ENCODE measurements around the gene TWIST2.

The TWIST2 gene

GRCh38 chr2:238846628-238847418 is 1.1 kb upstream of the TWIST2 start:
- CTCF ChIA-PET = no interaction called here
- Mint-ChIP-seq H3K27me3 (peaks cover 84% of the 10 kb centered on the region), H3K27ac (no peak overlapping the region), H3K4me1 (no peaks in the 10 kb centered on the region), H3K36me3 (no peaks in the 10 kb centered on the region), H3K4me3 (no peak overlapping the region), H3K9me3 (no peaks in the 10 kb centered on the region)
- DNase-seq = no peak

- CTCF ChIA-PET = no interaction called here
- H3K27ac Mint-ChIP-seq = no peak overlapping the region
- H3K27me3 Mint-ChIP-seq = peaks cover 84% of the 10 kb centered on the region
- H3K4me3 Mint-ChIP-seq = no peak overlapping the region
- no peaks in the 10 kb centered on the region for H3K36me3 Mint-ChIP-seq
- DNase-seq = no peak
- no peaks in the 10 kb centered on the region for H3K4me1 Mint-ChIP-seq
- no peaks in the 10 kb centered on the region for H3K9me3 Mint-ChIP-seq
Observed at GRCh38 chr2:238847419-238847801, 475 bp upstream of the TWIST2 start.

- H3K4me3 Mint-ChIP-seq = no peak overlapping the region
- CTCF ChIA-PET = no interaction called here
- no peak overlapping the region for H3K27ac Mint-ChIP-seq
- H3K4me1 Mint-ChIP-seq = no peaks in the 10 kb centered on the region
- H3K36me3 Mint-ChIP-seq = no peaks in the 10 kb centered on the region
- H3K27me3 Mint-ChIP-seq = peaks cover 76% of the 10 kb centered on the region
- DNase-seq = no peak
- H3K9me3 Mint-ChIP-seq = no peaks in the 10 kb centered on the region
Observed at GRCh38 chr2:238848691-238848975, 748 bp downstream of the TWIST2 start.

- H3K4me3 Mint-ChIP-seq = no peak overlapping the region
- no peak overlapping the region for H3K27ac Mint-ChIP-seq
- H3K4me1 Mint-ChIP-seq = no peaks in the 10 kb centered on the region
- CTCF ChIA-PET = no interaction called here
- H3K36me3 Mint-ChIP-seq = no peaks in the 10 kb centered on the region
- peaks cover 74% of the 10 kb centered on the region for H3K27me3 Mint-ChIP-seq
- DNase-seq = no peak
- no peaks in the 10 kb centered on the region for H3K9me3 Mint-ChIP-seq
Observed at GRCh38 chr2:238848976-238849853, 1.3 kb downstream of the TWIST2 start.

DNA sequence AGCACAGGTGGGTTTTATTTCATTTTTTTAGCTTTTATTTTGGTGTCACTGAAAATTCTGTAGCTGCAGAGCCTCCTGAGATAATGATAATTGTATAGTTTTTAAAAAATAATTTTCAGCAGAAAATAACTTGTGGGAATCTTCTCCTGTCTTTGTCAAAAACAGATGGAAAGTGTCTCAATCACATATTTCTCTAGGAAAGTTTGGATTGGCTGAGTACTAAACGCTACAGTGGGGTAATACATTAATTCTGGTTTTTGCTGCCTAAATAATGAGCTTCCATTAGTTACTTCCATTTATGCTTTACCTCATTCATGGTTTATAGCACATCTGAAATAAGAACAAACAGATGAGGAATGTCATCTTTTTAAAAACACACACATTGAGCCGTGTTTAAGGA is 2.2 kb downstream of the TWIST2 start:
- no peak for DNase-seq
- CTCF ChIA-PET = no interaction called here
- Mint-ChIP-seq H3K9me3 (no peaks in the 10 kb centered on the region), H3K4me3 (no peak overlapping the region), H3K27me3 (peaks cover 75% of the 10 kb centered on the region), H3K36me3 (no peaks in the 10 kb centered on the region), H3K27ac (no peak overlapping the region), H3K4me1 (no peaks in the 10 kb centered on the region)

DNA sequence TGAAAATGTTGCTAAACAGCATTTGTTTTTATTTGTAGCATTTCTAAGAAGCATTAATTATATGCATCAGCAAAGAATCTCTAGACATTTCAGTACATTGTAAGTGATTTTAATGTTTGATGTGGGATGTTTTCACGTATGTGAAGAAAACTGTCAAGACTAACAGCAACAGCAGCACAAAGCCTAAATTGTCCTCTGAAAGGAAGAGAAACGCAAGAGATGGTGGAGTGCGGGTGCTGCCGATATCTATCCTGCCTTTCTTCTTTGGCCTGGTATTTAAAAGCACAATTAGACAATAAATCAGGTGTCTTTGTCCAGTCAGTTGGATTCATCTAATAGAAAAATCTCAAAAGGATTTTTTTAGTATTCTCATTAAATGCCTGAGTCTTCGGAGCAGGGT is 3.1 kb downstream of the TWIST2 start:
- H3K4me3 Mint-ChIP-seq = no peak overlapping the region
- no peaks in the 10 kb centered on the region for H3K9me3 Mint-ChIP-seq
- DNase-seq = no peak
- H3K36me3 Mint-ChIP-seq = no peaks in the 10 kb centered on the region
- H3K27me3 Mint-ChIP-seq = peaks cover 70% of the 10 kb centered on the region
- CTCF ChIA-PET = no interaction called here
- no peak overlapping the region for H3K27ac Mint-ChIP-seq
- no peaks in the 10 kb centered on the region for H3K4me1 Mint-ChIP-seq

GRCh38 chr2:238851761-238852160 is 3.9 kb downstream of the TWIST2 start:
- Mint-ChIP-seq H3K9me3 (no peaks in the 10 kb centered on the region), H3K36me3 (no peaks in the 10 kb centered on the region), H3K27me3 (peaks cover 66% of the 10 kb centered on the region), H3K4me3 (no peak overlapping the region), H3K27ac (no peak overlapping the region), H3K4me1 (no peaks in the 10 kb centered on the region)
- CTCF ChIA-PET = no interaction called here
- no peak for DNase-seq

DNA sequence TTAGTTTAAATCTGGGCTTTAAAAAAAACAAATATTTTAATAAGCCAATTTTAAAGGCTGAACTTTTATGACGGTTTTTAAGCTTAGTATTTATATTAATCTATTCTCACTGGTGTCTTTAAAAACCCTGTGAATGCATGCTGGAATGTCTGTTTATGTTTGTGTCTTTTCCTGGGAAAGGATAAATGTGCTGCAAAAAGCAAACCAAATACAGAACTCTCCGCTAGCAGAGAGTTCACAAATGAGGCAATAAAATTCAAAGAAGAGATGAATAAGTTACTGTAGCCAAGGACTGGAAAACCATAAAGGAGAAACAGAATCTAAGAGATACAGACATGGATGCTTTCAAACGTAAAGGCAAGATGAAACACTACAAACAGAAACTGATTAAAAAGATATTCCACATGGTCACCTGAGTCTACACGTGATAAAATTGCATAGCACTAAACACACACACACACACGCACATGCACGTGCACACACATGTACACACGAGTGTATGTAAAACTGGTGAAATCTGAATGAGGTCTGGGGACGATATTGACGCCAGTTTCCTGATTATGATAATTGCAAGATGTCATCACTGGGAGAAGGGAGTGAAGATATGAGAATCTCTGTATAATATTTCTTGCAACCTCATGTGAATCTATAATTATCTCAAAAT is 4.5 kb downstream of the TWIST2 start:
- DNase-seq = no peak
- Mint-ChIP-seq H3K4me1 (no peaks in the 10 kb centered on the region), H3K27me3 (peaks cover 65% of the 10 kb centered on the region), H3K4me3 (no peak overlapping the region), H3K9me3 (no peaks in the 10 kb centered on the region), H3K36me3 (no peaks in the 10 kb centered on the region), H3K27ac (no peak overlapping the region)
- CTCF ChIA-PET = no interaction called here

DNA sequence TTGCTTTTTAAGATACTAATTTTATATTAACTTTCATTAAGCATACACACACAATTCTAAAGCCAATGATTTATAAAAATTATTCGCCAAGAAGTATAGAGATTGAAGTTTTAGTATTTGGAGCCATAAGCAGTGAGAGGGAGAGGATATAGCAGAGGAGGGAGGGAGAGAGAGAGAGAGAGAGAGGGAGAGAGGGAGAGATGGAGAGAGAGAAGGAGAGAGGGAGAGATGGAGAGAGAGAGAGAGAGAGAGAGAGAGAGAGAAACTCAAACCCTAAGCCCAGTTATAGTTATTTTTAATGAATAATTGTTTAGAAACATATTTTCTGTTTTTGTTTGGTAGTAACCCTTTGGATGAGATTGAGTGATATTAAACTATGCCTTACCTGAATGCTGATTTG is 5.3 kb downstream of the TWIST2 start:
- CTCF ChIA-PET = interaction anchor here (0.7 kb wide), 1 partner anchor 246 kb away, joined by 3 read pairs; no protein-coding TSS in a partner anchor
- DNase-seq = no peak
- Mint-ChIP-seq H3K36me3 (no peaks in the 10 kb centered on the region), H3K4me3 (no peak overlapping the region), H3K27me3 (peaks cover 59% of the 10 kb centered on the region), H3K27ac (no peak overlapping the region), H3K9me3 (no peaks in the 10 kb centered on the region), H3K4me1 (no peaks in the 10 kb centered on the region)

DNA sequence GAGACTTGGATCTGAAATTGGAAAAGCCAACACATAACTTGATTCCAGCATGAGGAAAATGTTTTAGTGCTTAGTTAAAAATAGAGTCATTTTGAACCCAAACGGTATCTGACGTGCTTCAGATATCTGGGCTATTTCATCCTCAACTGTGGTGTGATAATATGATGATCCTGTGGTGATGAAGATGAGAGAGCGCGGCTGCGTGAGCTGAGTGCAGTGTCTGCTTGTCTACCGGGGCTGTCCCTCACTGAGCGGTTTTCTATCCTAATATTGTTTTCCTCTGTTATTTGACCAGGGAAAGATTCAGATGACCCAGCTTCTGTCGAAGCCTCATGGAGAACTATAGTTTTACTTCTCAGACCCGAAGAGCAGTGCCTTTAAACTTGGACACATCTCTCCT is 5.8 kb downstream of the TWIST2 start:
- CTCF ChIA-PET = interaction anchor here (0.7 kb wide), 1 partner anchor 246 kb away, joined by 3 read pairs; no protein-coding TSS in a partner anchor
- no peak overlapping the region for H3K27ac Mint-ChIP-seq
- H3K4me3 Mint-ChIP-seq = no peak overlapping the region
- no peaks in the 10 kb centered on the region for H3K36me3 Mint-ChIP-seq
- H3K9me3 Mint-ChIP-seq = no peaks in the 10 kb centered on the region
- H3K27me3 Mint-ChIP-seq = peaks cover 54% of the 10 kb centered on the region
- no peak for DNase-seq
- H3K4me1 Mint-ChIP-seq = no peaks in the 10 kb centered on the region

DNA sequence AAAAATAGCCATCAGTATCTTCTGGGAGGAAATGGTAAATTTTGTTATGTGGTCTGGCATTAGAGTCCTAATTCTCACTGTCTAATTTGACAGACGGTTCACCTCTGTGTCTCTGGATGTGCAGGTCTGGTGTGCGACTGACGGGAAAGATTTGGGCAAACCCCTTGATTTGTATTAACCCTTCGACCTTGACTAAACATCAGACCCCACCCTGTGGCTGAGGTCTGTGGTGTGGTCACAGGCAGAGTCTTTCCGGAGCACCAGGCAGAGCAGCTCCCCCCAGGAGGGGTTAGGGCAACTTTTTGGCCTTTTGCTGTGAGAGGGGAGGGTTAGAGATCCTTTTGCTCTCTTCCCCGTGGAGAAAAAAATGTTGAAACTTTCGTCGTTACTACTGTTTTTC is 6.4 kb downstream of the TWIST2 start:
- no peaks in the 10 kb centered on the region for H3K4me1 Mint-ChIP-seq
- H3K9me3 Mint-ChIP-seq = no peaks in the 10 kb centered on the region
- no peak overlapping the region for H3K27ac Mint-ChIP-seq
- CTCF ChIA-PET = no interaction called here
- peaks cover 49% of the 10 kb centered on the region for H3K27me3 Mint-ChIP-seq
- H3K4me3 Mint-ChIP-seq = no peak overlapping the region
- no peaks in the 10 kb centered on the region for H3K36me3 Mint-ChIP-seq
- no peak for DNase-seq

GRCh38 chr2:238854699-238855229 is 6.9 kb downstream of the TWIST2 start:
- no peak overlapping the region for H3K27ac Mint-ChIP-seq
- H3K36me3 Mint-ChIP-seq = no peaks in the 10 kb centered on the region
- H3K4me3 Mint-ChIP-seq = no peak overlapping the region
- no peaks in the 10 kb centered on the region for H3K4me1 Mint-ChIP-seq
- DNase-seq = no peak
- CTCF ChIA-PET = no interaction called here
- H3K9me3 Mint-ChIP-seq = no peaks in the 10 kb centered on the region
- H3K27me3 Mint-ChIP-seq = peaks cover 44% of the 10 kb centered on the region

- CTCF ChIA-PET = no interaction called here
- H3K27me3 Mint-ChIP-seq = peaks cover 39% of the 10 kb centered on the region
- H3K4me3 Mint-ChIP-seq = no peak overlapping the region
- no peaks in the 10 kb centered on the region for H3K9me3 Mint-ChIP-seq
- no peaks in the 10 kb centered on the region for H3K4me1 Mint-ChIP-seq
- H3K27ac Mint-ChIP-seq = no peak overlapping the region
- no peaks in the 10 kb centered on the region for H3K36me3 Mint-ChIP-seq
- no peak for DNase-seq
Observed at GRCh38 chr2:238855299-238855698, 7.4 kb downstream of the TWIST2 start.

DNA sequence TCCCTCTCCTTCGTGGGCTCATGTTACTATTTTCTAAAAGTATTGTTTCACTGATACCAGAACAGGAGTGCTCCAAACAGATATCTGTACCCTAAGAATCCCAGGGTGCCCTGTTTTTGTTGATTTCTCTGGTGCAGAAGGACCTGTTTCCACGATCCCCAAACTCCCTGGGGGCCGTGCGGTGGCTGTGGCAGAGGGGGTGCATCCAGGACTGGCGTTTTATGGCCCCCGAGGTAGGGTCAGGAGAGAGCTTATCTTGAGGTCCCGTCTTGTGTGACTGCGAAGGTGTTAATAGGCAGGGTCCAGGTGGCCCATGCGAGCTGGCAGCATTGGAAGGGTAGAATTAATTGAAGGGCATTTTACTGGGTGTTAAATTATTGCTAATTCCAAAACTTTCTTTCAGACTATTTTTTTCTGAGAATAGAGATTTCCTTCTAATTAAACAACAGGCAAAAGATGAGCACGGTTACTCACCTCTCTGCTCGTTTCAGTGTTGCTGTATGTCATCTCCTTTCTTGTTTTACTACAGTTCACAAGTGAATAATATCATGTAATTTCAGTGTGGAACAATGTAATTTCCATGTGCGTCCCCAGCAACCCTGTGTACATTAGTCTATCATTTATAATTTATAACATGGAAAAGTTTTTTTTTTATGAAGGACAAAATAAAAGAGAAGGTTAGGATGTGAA is 8.2 kb downstream of the TWIST2 start:
- Mint-ChIP-seq H3K9me3 (no peaks in the 10 kb centered on the region), H3K4me3 (no peak overlapping the region), H3K27ac (no peak overlapping the region), H3K36me3 (no peaks in the 10 kb centered on the region), H3K4me1 (no peaks in the 10 kb centered on the region), H3K27me3 (peaks cover 40% of the 10 kb centered on the region)
- CTCF ChIA-PET = no interaction called here
- DNase-seq = no peak

Measured in activated naive CD4-positive, alpha-beta T cell treated with anti-CD3 and anti-CD28 coated beads, Interleukin-2, amount 10 ng/mL, durations not matched to agents 7 days and 5 days (primary cell).